ENCODE data around the gene TRNT1.

The TRNT1 gene

GRCh38 chr3:3178498-3179328, 52.0 kb downstream of the TRNT1 start:
- peak; percentile 60 for DNase-seq (ENCODE audit: low spot score)

- peak; percentile 92 for DNase-seq (ENCODE audit: low spot score)
Observed at GRCh38 chr3:3179407-3180094, 52.8 kb downstream of the TRNT1 start, which contains the start of gene CRBN. Gene CRBN, minus strand, starts transcription at chr3:3179691. Its CDS starts 4 bp downstream, at chr3:3179687.

GRCh38 chr3:3180456-3180855, 53.7 kb downstream of the TRNT1 start:
- DNase-seq (ENCODE audit: low spot score) = no peak

- no peak for DNase-seq (ENCODE audit: low spot score)
Observed at GRCh38 chr3:3184876-3185275, 58.1 kb downstream of the TRNT1 start.

GRCh38 chr3:3189102-3189727, 62.5 kb downstream of the TRNT1 start:
- DNase-seq (ENCODE audit: low spot score) = no peak

GRCh38 chr3:3189961-3190360, 63.2 kb downstream of the TRNT1 start:
- no peak for DNase-seq (ENCODE audit: low spot score)

- DNase-seq (ENCODE audit: low spot score) = peak; percentile 12
Observed at GRCh38 chr3:3191675-3192285, 65.0 kb downstream of the TRNT1 start.

GRCh38 chr3:3192286-3192675, 65.5 kb downstream of the TRNT1 start:
- DNase-seq (ENCODE audit: low spot score) = no peak

GRCh38 chr3:3194861-3195260, 68.1 kb downstream of the TRNT1 start:
- no peak for DNase-seq (ENCODE audit: low spot score)

- no peak for DNase-seq (ENCODE audit: low spot score)
Observed at GRCh38 chr3:3196148-3196861, 69.6 kb downstream of the TRNT1 start.

All from hematopoietic multipotent progenitor cell treated with erythropoietin and hydrocortisone succinate and interleukin-3 and kit ligand, for 17 days (in vitro differentiated cells).